ENCODE results near the gene CBR1. TPM values are rescaled to one million over a fixed set of nuclear protein-coding genes. Genes with fewer than 3 reads are reported as not detected.
A peak's percentile ranks its signal among the peaks of the same experiment; 100 is the strongest.

CBR1 gene
- total and polyA plus RNA-seq, 2 of the 13 experiments (the other 11 are each of a cell fraction or from before 2014, with no cell fraction given): 33.7 to 38.7 TPM

DNA sequence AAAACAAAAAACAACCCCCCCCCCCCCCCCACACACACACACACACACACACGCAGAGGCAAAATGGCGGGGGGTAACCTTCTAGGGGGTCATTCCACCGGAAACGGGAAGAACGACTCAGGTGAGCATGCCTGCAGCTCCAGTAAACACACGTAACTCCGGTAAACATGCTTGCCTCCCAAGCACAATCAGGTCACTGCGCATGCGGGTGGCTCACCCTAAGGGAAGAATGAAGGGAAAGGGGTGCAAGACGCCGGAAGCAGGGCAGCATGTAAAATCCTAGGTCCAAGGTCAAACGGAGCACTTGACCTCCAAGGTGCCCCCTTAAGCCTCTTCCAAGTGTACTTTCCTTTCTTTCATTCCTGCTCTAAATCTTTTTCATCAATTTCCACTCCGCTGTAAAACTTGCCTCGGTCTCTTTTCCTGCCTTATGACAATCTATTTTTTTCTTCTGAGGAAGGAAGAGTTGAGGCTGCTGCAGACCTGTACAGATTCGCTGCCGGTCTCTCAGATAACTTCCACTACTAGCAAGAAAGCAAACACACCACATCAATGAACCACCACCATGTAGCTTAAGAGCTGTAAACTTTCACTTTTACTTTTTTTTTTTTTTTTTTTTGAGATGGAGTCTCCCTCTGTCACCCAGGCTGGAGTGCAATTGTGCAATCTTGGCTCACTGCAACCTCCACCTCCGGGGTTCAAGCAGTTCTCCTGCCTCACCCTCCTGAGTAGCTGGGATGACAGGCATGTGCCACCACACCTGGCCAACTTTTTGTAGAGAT lies 44.0 kb downstream of the CBR1 start (continued):
- TF ChIP-seq, protein P1, sequence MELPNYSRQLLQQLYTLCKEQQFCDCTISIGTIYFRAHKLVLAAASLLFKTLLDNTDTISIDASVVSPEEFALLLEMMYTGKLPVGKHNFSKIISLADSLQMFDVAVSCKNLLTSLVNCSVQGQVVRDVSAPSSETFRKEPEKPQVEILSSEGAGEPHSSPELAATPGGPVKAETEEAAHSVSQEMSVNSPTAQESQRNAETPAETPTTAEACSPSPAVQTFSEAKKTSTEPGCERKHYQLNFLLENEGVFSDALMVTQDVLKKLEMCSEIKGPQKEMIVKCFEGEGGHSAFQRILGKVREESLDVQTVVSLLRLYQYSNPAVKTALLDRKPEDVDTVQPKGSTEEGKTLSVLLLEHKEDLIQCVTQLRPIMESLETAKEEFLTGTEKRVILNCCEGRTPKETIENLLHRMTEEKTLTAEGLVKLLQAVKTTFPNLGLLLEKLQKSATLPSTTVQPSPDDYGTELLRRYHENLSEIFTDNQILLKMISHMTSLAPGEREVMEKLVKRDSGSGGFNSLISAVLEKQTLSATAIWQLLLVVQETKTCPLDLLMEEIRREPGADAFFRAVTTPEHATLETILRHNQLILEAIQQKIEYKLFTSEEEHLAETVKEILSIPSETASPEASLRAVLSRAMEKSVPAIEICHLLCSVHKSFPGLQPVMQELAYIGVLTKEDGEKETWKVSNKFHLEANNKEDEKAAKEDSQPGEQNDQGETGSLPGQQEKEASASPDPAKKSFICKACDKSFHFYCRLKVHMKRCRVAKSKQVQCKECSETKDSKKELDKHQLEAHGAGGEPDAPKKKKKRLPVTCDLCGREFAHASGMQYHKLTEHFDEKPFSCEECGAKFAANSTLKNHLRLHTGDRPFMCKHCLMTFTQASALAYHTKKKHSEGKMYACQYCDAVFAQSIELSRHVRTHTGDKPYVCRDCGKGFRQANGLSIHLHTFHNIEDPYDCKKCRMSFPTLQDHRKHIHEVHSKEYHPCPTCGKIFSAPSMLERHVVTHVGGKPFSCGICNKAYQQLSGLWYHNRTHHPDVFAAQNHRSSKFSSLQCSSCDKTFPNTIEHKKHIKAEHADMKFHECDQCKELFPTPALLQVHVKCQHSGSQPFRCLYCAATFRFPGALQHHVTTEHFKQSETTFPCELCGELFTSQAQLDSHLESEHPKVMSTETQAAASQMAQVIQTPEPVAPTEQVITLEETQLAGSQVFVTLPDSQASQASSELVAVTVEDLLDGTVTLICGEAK (IDR thresholded peaks at IDR 0.05): no peak
- TF ChIP-seq, protein P1 (CRISPR knock-in tag; IDR thresholded peaks at IDR 0.05): no peak
- TF ChIP-seq, protein P2, sequence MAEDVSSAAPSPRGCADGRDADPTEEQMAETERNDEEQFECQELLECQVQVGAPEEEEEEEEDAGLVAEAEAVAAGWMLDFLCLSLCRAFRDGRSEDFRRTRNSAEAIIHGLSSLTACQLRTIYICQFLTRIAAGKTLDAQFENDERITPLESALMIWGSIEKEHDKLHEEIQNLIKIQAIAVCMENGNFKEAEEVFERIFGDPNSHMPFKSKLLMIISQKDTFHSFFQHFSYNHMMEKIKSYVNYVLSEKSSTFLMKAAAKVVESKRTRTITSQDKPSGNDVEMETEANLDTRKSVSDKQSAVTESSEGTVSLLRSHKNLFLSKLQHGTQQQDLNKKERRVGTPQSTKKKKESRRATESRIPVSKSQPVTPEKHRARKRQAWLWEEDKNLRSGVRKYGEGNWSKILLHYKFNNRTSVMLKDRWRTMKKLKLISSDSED (CRISPR knock-in tag; IDR thresholded peaks at IDR 0.05): no peak
- TF ChIP-seq, protein P3, sequence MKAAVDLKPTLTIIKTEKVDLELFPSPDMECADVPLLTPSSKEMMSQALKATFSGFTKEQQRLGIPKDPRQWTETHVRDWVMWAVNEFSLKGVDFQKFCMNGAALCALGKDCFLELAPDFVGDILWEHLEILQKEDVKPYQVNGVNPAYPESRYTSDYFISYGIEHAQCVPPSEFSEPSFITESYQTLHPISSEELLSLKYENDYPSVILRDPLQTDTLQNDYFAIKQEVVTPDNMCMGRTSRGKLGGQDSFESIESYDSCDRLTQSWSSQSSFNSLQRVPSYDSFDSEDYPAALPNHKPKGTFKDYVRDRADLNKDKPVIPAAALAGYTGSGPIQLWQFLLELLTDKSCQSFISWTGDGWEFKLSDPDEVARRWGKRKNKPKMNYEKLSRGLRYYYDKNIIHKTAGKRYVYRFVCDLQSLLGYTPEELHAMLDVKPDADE (CRISPR knock-in tag; IDR thresholded peaks at IDR 0.05): no peak
- TF ChIP-seq FOXA3 (CRISPR knock-in tag; IDR thresholded peaks at IDR 0.05): peak; percentile 87
- TF ChIP-seq, protein P4, sequence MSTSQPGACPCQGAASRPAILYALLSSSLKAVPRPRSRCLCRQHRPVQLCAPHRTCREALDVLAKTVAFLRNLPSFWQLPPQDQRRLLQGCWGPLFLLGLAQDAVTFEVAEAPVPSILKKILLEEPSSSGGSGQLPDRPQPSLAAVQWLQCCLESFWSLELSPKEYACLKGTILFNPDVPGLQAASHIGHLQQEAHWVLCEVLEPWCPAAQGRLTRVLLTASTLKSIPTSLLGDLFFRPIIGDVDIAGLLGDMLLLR (CRISPR knock-in tag; IDR thresholded peaks at IDR 0.05): no peak
- peak; percentile 89; the same call in 1 of the 2 replicates for TF ChIP-seq FOXK1 (CRISPR knock-in tag; IDR thresholded peaks at IDR 0.05; ENCODE audit: borderline replicate concordance, low read depth)
- TF ChIP-seq, protein P5, sequence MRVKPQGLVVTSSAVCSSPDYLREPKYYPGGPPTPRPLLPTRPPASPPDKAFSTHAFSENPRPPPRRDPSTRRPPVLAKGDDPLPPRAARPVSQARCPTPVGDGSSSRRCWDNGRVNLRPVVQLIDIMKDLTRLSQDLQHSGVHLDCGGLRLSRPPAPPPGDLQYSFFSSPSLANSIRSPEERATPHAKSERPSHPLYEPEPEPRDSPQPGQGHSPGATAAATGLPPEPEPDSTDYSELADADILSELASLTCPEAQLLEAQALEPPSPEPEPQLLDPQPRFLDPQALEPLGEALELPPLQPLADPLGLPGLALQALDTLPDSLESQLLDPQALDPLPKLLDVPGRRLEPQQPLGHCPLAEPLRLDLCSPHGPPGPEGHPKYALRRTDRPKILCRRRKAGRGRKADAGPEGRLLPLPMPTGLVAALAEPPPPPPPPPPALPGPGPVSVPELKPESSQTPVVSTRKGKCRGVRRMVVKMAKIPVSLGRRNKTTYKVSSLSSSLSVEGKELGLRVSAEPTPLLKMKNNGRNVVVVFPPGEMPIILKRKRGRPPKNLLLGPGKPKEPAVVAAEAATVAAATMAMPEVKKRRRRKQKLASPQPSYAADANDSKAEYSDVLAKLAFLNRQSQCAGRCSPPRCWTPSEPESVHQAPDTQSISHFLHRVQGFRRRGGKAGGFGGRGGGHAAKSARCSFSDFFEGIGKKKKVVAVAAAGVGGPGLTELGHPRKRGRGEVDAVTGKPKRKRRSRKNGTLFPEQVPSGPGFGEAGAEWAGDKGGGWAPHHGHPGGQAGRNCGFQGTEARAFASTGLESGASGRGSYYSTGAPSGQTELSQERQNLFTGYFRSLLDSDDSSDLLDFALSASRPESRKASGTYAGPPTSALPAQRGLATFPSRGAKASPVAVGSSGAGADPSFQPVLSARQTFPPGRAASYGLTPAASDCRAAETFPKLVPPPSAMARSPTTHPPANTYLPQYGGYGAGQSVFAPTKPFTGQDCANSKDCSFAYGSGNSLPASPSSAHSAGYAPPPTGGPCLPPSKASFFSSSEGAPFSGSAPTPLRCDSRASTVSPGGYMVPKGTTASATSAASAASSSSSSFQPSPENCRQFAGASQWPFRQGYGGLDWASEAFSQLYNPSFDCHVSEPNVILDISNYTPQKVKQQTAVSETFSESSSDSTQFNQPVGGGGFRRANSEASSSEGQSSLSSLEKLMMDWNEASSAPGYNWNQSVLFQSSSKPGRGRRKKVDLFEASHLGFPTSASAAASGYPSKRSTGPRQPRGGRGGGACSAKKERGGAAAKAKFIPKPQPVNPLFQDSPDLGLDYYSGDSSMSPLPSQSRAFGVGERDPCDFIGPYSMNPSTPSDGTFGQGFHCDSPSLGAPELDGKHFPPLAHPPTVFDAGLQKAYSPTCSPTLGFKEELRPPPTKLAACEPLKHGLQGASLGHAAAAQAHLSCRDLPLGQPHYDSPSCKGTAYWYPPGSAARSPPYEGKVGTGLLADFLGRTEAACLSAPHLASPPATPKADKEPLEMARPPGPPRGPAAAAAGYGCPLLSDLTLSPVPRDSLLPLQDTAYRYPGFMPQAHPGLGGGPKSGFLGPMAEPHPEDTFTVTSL (CRISPR knock-in tag; IDR thresholded peaks at IDR 0.05; ENCODE audit: borderline replicate concordance): peak; percentile 49; the same call in 1 of the 2 replicates
